Measurements from ENCODE around the gene PTGFRN.

PTGFRN gene

GRCh38 chr1:116910379-116911187 is 867 bp downstream of the PTGFRN start:
- Histone ChIP-seq H3K4me1 (ENCODE audit: control extremely low read depth in 1 of 4, control insufficient read depth in 4 of 4, insufficient read depth in 4 of 4, low read length in 3 of 4) (peaks cover 0 to 15% (median 14%) of the 10 kb centered on the region in 4 experiments), H3K4me3 (ENCODE audit: control insufficient read depth in 1 of 7, extremely low read depth in 1 of 7, insufficient read depth in 4 of 7, low read depth in 2 of 7, low read length in 6 of 7) (peak overlapping the region; percentile 29 to 73 (median 60)), H3K27me3 (replicated peaks in 2 of 5; ENCODE audit: control insufficient read depth in 4 of 5, insufficient read depth in 5 of 5, low read length in 4 of 5) (peaks cover 3 to 53% (median 33%) of the 10 kb centered on the region in 5 experiments), H3K9me3 (ENCODE audit: control extremely low read depth in 1 of 5, control insufficient read depth in 4 of 5, insufficient read depth in 2 of 5, low read depth in 1 of 5, low read length in 4 of 5) (no peaks in the 10 kb centered on the region), H3K27ac (ENCODE audit: insufficient read depth in 1 of 2, low read depth in 1 of 2, low read length in 2 of 2, poor library complexity in 1 of 2, severe bottlenecking in 2 of 2) (no peak overlapping the region), H3K36me3 (ENCODE audit: control insufficient read depth in 4 of 4, insufficient read depth in 4 of 4, low read length in 3 of 4) (no peaks in the 10 kb centered on the region)
- ChIA-PET POLR2A (no interaction called here), CTCF (interaction anchor here (0.6 to 1.1 kb wide), 3 partner anchors 24 to 93 kb away, joined by 3 read pairs; no protein-coding TSS in a partner anchor)
- WGBS (ENCODE audit: insufficient coverage), result 2% methylated on average over 55 of the region's 64 CpGs
- peak; percentile 11 to 46 (median 20) for DNase-seq

- Histone ChIP-seq H3K27ac (ENCODE audit: insufficient read depth in 1 of 2, low read depth in 1 of 2, low read length in 2 of 2, poor library complexity in 1 of 2, severe bottlenecking in 2 of 2) (no peak overlapping the region), H3K27me3 (replicated peaks in 2 of 5; ENCODE audit: control insufficient read depth in 4 of 5, insufficient read depth in 5 of 5, low read length in 4 of 5) (peaks cover 3 to 53% (median 33%) of the 10 kb centered on the region in 5 experiments), H3K4me3 (ENCODE audit: control insufficient read depth in 1 of 7, extremely low read depth in 1 of 7, insufficient read depth in 4 of 7, low read depth in 2 of 7, low read length in 6 of 7) (no peak overlapping the region), H3K4me1 (ENCODE audit: control extremely low read depth in 1 of 4, control insufficient read depth in 4 of 4, insufficient read depth in 4 of 4, low read length in 3 of 4) (peaks cover 0 to 15% (median 14%) of the 10 kb centered on the region in 4 experiments), H3K9me3 (ENCODE audit: control extremely low read depth in 1 of 5, control insufficient read depth in 4 of 5, insufficient read depth in 2 of 5, low read depth in 1 of 5, low read length in 4 of 5) (no peaks in the 10 kb centered on the region), H3K36me3 (ENCODE audit: control insufficient read depth in 4 of 4, insufficient read depth in 4 of 4, low read length in 3 of 4) (no peaks in the 10 kb centered on the region)
- 90% methylated on average over 6 of the region's 6 CpGs for WGBS (ENCODE audit: insufficient coverage)
- POLR2A ChIA-PET, result no interaction called here
- no peak for DNase-seq
- CTCF ChIA-PET, result interaction anchor here (0.6 to 1.1 kb wide), 3 partner anchors 24 to 93 kb away, joined by 3 read pairs; no protein-coding TSS in a partner anchor
Observed at GRCh38 chr1:116911188-116911553, 1.5 kb downstream of the PTGFRN start.

- Histone ChIP-seq H3K27ac (ENCODE audit: insufficient read depth in 1 of 2, low read depth in 1 of 2, low read length in 2 of 2, poor library complexity in 1 of 2, severe bottlenecking in 2 of 2) (no peak overlapping the region), H3K9me3 (ENCODE audit: control extremely low read depth in 1 of 5, control insufficient read depth in 4 of 5, insufficient read depth in 2 of 5, low read depth in 1 of 5, low read length in 4 of 5) (no peaks in the 10 kb centered on the region), H3K36me3 (ENCODE audit: control insufficient read depth in 4 of 4, insufficient read depth in 4 of 4, low read length in 3 of 4) (no peaks in the 10 kb centered on the region), H3K4me3 (ENCODE audit: control insufficient read depth in 1 of 7, extremely low read depth in 1 of 7, insufficient read depth in 4 of 7, low read depth in 2 of 7, low read length in 6 of 7) (no peak overlapping the region), H3K27me3 (replicated peaks in 2 of 5; ENCODE audit: control insufficient read depth in 4 of 5, insufficient read depth in 5 of 5, low read length in 4 of 5) (peaks cover 3 to 53% (median 33%) of the 10 kb centered on the region in 5 experiments), H3K4me1 (ENCODE audit: control extremely low read depth in 1 of 4, control insufficient read depth in 4 of 4, insufficient read depth in 4 of 4, low read length in 3 of 4) (peaks cover 0 to 15% (median 14%) of the 10 kb centered on the region in 4 experiments)
- DNase-seq, result no peak
- ChIA-PET CTCF (interaction anchor here (1.1 kb wide), 1 partner anchor 23 kb away, joined by 3 read pairs; no protein-coding TSS in a partner anchor), POLR2A (no interaction called here)
- WGBS (ENCODE audit: insufficient coverage), result 100% methylated on average over 3 of the region's 6 CpGs
Observed at GRCh38 chr1:116911779-116912469, 2.2 kb downstream of the PTGFRN start.

- ChIA-PET CTCF (no interaction called here), POLR2A (no interaction called here)
- peaks cover 0 to 15% (median 14%) of the 10 kb centered on the region in 4 experiments for H3K4me1 ChIP-seq (ENCODE audit: control extremely low read depth in 1 of 4, control insufficient read depth in 4 of 4, insufficient read depth in 4 of 4, low read length in 3 of 4)
- H3K27me3 ChIP-seq (replicated peaks in 2 of 5; ENCODE audit: control insufficient read depth in 4 of 5, insufficient read depth in 5 of 5, low read length in 4 of 5), result peaks cover 3 to 53% (median 33%) of the 10 kb centered on the region in 5 experiments
- H3K36me3 ChIP-seq (ENCODE audit: control insufficient read depth in 4 of 4, insufficient read depth in 4 of 4, low read length in 3 of 4), result no peaks in the 10 kb centered on the region
- DNase-seq, result no peak
- no peak overlapping the region for H3K27ac ChIP-seq (ENCODE audit: insufficient read depth in 1 of 2, low read depth in 1 of 2, low read length in 2 of 2, poor library complexity in 1 of 2, severe bottlenecking in 2 of 2)
- WGBS (ENCODE audit: insufficient coverage), result 100% methylated on average over 2 of the region's 2 CpGs
- no peaks in the 10 kb centered on the region for H3K9me3 ChIP-seq (ENCODE audit: control extremely low read depth in 1 of 5, control insufficient read depth in 4 of 5, insufficient read depth in 2 of 5, low read depth in 1 of 5, low read length in 4 of 5)
- H3K4me3 ChIP-seq (ENCODE audit: control insufficient read depth in 1 of 7, extremely low read depth in 1 of 7, insufficient read depth in 4 of 7, low read depth in 2 of 7, low read length in 6 of 7), result no peak overlapping the region
Observed at GRCh38 chr1:116912846-116913245, 3.1 kb downstream of the PTGFRN start.

- POLR2A ChIA-PET, result no interaction called here
- WGBS (ENCODE audit: insufficient coverage), result 100% methylated on average over 2 of the region's 4 CpGs
- Histone ChIP-seq H3K36me3 (ENCODE audit: control insufficient read depth in 4 of 4, insufficient read depth in 4 of 4, low read length in 3 of 4) (no peaks in the 10 kb centered on the region), H3K27ac (ENCODE audit: insufficient read depth in 1 of 2, low read depth in 1 of 2, low read length in 2 of 2, poor library complexity in 1 of 2, severe bottlenecking in 2 of 2) (no peak overlapping the region), H3K27me3 (replicated peaks in 2 of 5; ENCODE audit: control insufficient read depth in 4 of 5, insufficient read depth in 5 of 5, low read length in 4 of 5) (peaks cover 3 to 54% (median 33%) of the 10 kb centered on the region in 5 experiments), H3K4me3 (ENCODE audit: control insufficient read depth in 1 of 7, extremely low read depth in 1 of 7, insufficient read depth in 4 of 7, low read depth in 2 of 7, low read length in 6 of 7) (no peak overlapping the region), H3K9me3 (ENCODE audit: control extremely low read depth in 1 of 5, control insufficient read depth in 4 of 5, insufficient read depth in 2 of 5, low read depth in 1 of 5, low read length in 4 of 5) (no peaks in the 10 kb centered on the region), H3K4me1 (ENCODE audit: control extremely low read depth in 1 of 4, control insufficient read depth in 4 of 4, insufficient read depth in 4 of 4, low read length in 3 of 4) (peaks cover 0 to 15% (median 14%) of the 10 kb centered on the region in 4 experiments)
- DNase-seq, result no peak
- CTCF ChIA-PET, result interaction anchor here (1.3 to 1.5 kb wide), 2 partner anchors 15 to 21 kb away, joined by 4 read pairs; no protein-coding TSS in a partner anchor
Observed at GRCh38 chr1:116913941-116914340, 4.2 kb downstream of the PTGFRN start.

GRCh38 chr1:116914667-116915066 is 5.0 kb downstream of the PTGFRN start:
- H3K27ac ChIP-seq (ENCODE audit: insufficient read depth in 1 of 2, low read depth in 1 of 2, low read length in 2 of 2, poor library complexity in 1 of 2, severe bottlenecking in 2 of 2), result no peak overlapping the region
- WGBS (ENCODE audit: insufficient coverage), result 100% methylated on average over 7 of the region's 7 CpGs
- no peak for DNase-seq
- peaks cover 3 to 46% (median 28%) of the 10 kb centered on the region in 5 experiments for H3K27me3 ChIP-seq (replicated peaks in 2 of 5; ENCODE audit: control insufficient read depth in 4 of 5, insufficient read depth in 5 of 5, low read length in 4 of 5)
- ChIA-PET CTCF (interaction anchor here (1.3 to 1.5 kb wide), 2 partner anchors 16 to 20 kb away, joined by 4 read pairs; no protein-coding TSS in a partner anchor), POLR2A (no interaction called here)
- H3K4me1 ChIP-seq (ENCODE audit: control extremely low read depth in 1 of 4, control insufficient read depth in 4 of 4, insufficient read depth in 4 of 4, low read length in 3 of 4), result peaks cover 0 to 13% (median 11%) of the 10 kb centered on the region in 4 experiments
- no peaks in the 10 kb centered on the region for H3K9me3 ChIP-seq (ENCODE audit: control extremely low read depth in 1 of 5, control insufficient read depth in 4 of 5, insufficient read depth in 2 of 5, low read depth in 1 of 5, low read length in 4 of 5)
- no peaks in the 10 kb centered on the region for H3K36me3 ChIP-seq (ENCODE audit: control insufficient read depth in 4 of 4, insufficient read depth in 4 of 4, low read length in 3 of 4)
- no peak overlapping the region for H3K4me3 ChIP-seq (ENCODE audit: control insufficient read depth in 1 of 7, extremely low read depth in 1 of 7, insufficient read depth in 4 of 7, low read depth in 2 of 7, low read length in 6 of 7)

Measured in common myeloid progenitor, CD34-positive (primary cell).